ENCODE measurements around the gene PTH1R. TPM values are rescaled to one million over a fixed set of nuclear protein-coding genes. Genes with fewer than 3 reads are reported as not detected.

Gene PTH1R
- total and polyA plus RNA-seq, 8 donors = 2.6 to 22.4 (median 3.8) TPM

GRCh38 chr3:46915297-46915822 lies 37.8 kb downstream of the PTH1R start:
- WGBS, 5 donors = 75 to 85% (median 79%) methylated on average over 8 of the region's 8 CpGs
- intact Hi-C loops (cut with DNase I; ENCODE audit: low total_unique reads) = no loop called here
- Histone ChIP-seq H3K36me3 (peaks cover 10 to 50% (median 42%) of the 10 kb centered on the region in 4 donors), H3K4me1 (peaks cover 0 to 12% (median 4%) of the 10 kb centered on the region in 4 donors), H3K27me3 (no peaks in the 10 kb centered on the region), H3K9me3 (no peaks in the 10 kb centered on the region), H3K27ac (no peak overlapping the region), H3K4me3 (no peak overlapping the region)
- no peak for DNase-seq
- TF ChIP-seq EP300 (IDR thresholded peaks at IDR 0.05) = no peak
- no peak for TF ChIP-seq CTCF (IDR thresholded peaks at IDR 0.05)
- TF ChIP-seq POLR2A (IDR thresholded peaks at IDR 0.05) = no peak
- no peak for TF ChIP-seq POLR2AphosphoS5 (IDR thresholded peaks at IDR 0.05)

GRCh38 chr3:46916278-46916677 lies 38.8 kb downstream of the PTH1R start:
- H3K4me1 ChIP-seq = peaks cover 0 to 12% (median 4%) of the 10 kb centered on the region in 4 donors
- no peak for TF ChIP-seq POLR2A (IDR thresholded peaks at IDR 0.05)
- no peak for TF ChIP-seq POLR2AphosphoS5 (IDR thresholded peaks at IDR 0.05)
- TF ChIP-seq CTCF (IDR thresholded peaks at IDR 0.05) = no peak
- TF ChIP-seq EP300 (IDR thresholded peaks at IDR 0.05) = no peak
- peaks cover 20 to 59% (median 51%) of the 10 kb centered on the region in 4 donors for H3K36me3 ChIP-seq
- H3K27me3 ChIP-seq = no peaks in the 10 kb centered on the region
- intact Hi-C loops (cut with DNase I; ENCODE audit: low total_unique reads) = no loop called here
- H3K27ac ChIP-seq = no peak overlapping the region
- no peaks in the 10 kb centered on the region for H3K9me3 ChIP-seq
- no peak overlapping the region for H3K4me3 ChIP-seq
- no peak for DNase-seq
- 81 to 91% (median 90%) methylated on average over 1 of the region's 1 CpG for WGBS, 5 donors

- Histone ChIP-seq H3K9me3 (no peaks in the 10 kb centered on the region), H3K27ac (no peak overlapping the region), H3K4me1 (peaks cover 0 to 12% (median 4%) of the 10 kb centered on the region in 4 donors), H3K36me3 (peaks cover 25 to 64% (median 56%) of the 10 kb centered on the region in 4 donors), H3K4me3 (no peak overlapping the region), H3K27me3 (no peaks in the 10 kb centered on the region)
- WGBS, 5 donors = 80 to 93% (median 87%) methylated on average over 3 of the region's 3 CpGs
- no peak for DNase-seq
- no peak for TF ChIP-seq EP300 (IDR thresholded peaks at IDR 0.05)
- TF ChIP-seq POLR2A (IDR thresholded peaks at IDR 0.05) = no peak
- TF ChIP-seq CTCF (IDR thresholded peaks at IDR 0.05) = no peak
- TF ChIP-seq POLR2AphosphoS5 (IDR thresholded peaks at IDR 0.05) = no peak
- intact Hi-C loops (cut with DNase I; ENCODE audit: low total_unique reads) = no loop called here
Observed at GRCh38 chr3:46916799-46917198, 39.3 kb downstream of the PTH1R start.

GRCh38 chr3:46917257-46917656 lies 39.7 kb downstream of the PTH1R start:
- Histone ChIP-seq H3K9me3 (no peaks in the 10 kb centered on the region), H3K27ac (no peak overlapping the region), H3K4me3 (no peak overlapping the region), H3K27me3 (no peaks in the 10 kb centered on the region), H3K36me3 (peaks cover 29 to 69% (median 61%) of the 10 kb centered on the region in 4 donors), H3K4me1 (peaks cover 0 to 12% (median 4%) of the 10 kb centered on the region in 4 donors)
- 76 to 99% (median 98%) methylated on average over 2 to 3 of the region's 3 CpGs for WGBS, 5 donors
- intact Hi-C loops (cut with DNase I; ENCODE audit: low total_unique reads) = no loop called here
- DNase-seq = no peak
- TF ChIP-seq POLR2AphosphoS5 (IDR thresholded peaks at IDR 0.05) (no peak), EP300 (IDR thresholded peaks at IDR 0.05) (no peak), POLR2A (IDR thresholded peaks at IDR 0.05) (no peak), CTCF (IDR thresholded peaks at IDR 0.05) (no peak)

All from stomach (tissue), 9 donors.